ENCODE measurements around the gene STK32A. TPM values are rescaled to one million over a fixed set of nuclear protein-coding genes. Genes with fewer than 3 reads are reported as not detected.

Gene STK32A
- polyA plus RNA-seq, 2 of the 4 experiments (the other 2 are of a cell fraction) = 0.45 to 1.2 TPM

DNA sequence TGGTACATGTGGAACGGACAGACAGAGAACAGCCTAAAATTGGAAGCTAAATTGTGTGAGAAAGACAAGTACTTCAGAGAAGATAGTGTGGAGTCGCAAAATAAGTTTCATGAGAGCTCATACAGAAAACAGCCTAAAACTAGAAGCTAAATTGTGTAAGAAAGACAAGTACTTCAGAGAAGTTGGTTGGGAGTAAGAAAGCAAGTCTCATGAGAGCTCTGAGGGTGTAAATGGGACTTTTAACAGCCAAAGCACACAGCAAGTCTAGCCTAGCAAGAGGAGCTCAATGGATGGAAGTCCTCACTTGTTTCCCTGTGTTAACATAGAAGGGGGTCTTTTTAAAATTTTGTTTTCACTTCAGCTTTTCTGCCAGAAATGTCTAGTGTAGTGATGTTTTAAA is 93.1 kb downstream of the STK32A start:
- H3K4me1 ChIP-seq = no peaks in the 10 kb centered on the region
- H3K4me2 ChIP-seq = no peak overlapping the region
- no peak for ATAC-seq
- TF ChIP-seq ELK1 (IDR thresholded peaks at IDR 0.05; ENCODE audit: low read depth, low read length) (no peak), RAD21 (conservative IDR thresholded peaks at IDR 0.05 in 1 of 2, IDR thresholded peaks at IDR 0.05 in 1 of 2) (no peak)
- 65% methylated on average over 2 of the region's 2 CpGs for WGBS (ENCODE audit: missing lambda C conversion rate)
- ChIA-PET CTCF (interaction anchor here (1.3 to 1.4 kb wide), 2 partner anchors 126 to 251 kb away, joined by 3 to 4 read pairs; no protein-coding TSS in a partner anchor), POLR2A (no interaction called here)
- H3K27ac ChIP-seq = no peak overlapping the region
- no peak overlapping the region for H3K4me3 ChIP-seq
- no peaks in the 10 kb centered on the region for H3K9me3 ChIP-seq
- DNase-seq (ENCODE audit: low read depth in 1 of 2, low spot score in 1 of 2) = no peak
- FAIRE-seq = no peak

DNA sequence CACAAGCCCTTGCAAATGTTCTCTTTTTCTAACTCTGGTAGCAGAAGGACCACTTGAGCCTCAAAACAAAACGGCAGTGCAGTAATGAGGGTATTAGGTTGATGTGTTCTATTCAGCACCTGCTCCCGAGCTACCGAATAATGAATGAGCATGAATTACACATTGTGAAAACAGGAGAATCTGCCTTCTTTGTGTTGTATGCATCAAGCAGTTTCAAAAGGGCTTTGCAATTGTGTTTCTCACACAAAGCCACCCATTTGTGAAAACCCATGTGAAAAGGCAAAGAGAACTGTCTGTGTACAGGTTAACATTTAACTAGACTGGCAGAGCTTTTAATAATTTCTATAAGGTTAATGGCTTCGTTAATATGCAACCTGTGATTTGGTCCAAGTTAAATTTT is 97.8 kb downstream of the STK32A start:
- Histone ChIP-seq H3K4me1 (no peaks in the 10 kb centered on the region), H3K27ac (no peak overlapping the region), H3K4me3 (no peak overlapping the region), H3K4me2 (no peak overlapping the region), H3K9me3 (no peaks in the 10 kb centered on the region)
- FAIRE-seq (no peak), ATAC-seq (no peak), DNase-seq (ENCODE audit: low read depth in 1 of 2, low spot score in 1 of 2) (no peak)
- no peak for TF ChIP-seq ZNF302 (CRISPR knock-in tag; IDR thresholded peaks at IDR 0.05)
- no peak for TF ChIP-seq ZC3H11A (IDR thresholded peaks at IDR 0.05)
- no peak for TF ChIP-seq FOSL2 (IDR thresholded peaks at IDR 0.05)
- no peak for TF ChIP-seq FOSL2 (CRISPR knock-in tag; IDR thresholded peaks at IDR 0.05)
- TF ChIP-seq HDAC2 (IDR thresholded peaks at IDR 0.05) = no peak
- TF ChIP-seq TFCP2L1 (CRISPR knock-in tag; IDR thresholded peaks at IDR 0.05) = no peak
- TF ChIP-seq MAFK (IDR thresholded peaks at IDR 0.05; ENCODE audit: partially characterized antibody) = no peak
- no peak for TF ChIP-seq CHD4 (IDR thresholded peaks at IDR 0.05; ENCODE audit: borderline replicate concordance)
- no peak for TF ChIP-seq POLR2A (IDR thresholded peaks at IDR 0.05; ENCODE audit: low read length)
- TF ChIP-seq FOSB (CRISPR knock-in tag; IDR thresholded peaks at IDR 0.05) = no peak
- no peak for TF ChIP-seq EP300 (IDR thresholded peaks at IDR 0.05)
- no peak for TF ChIP-seq MYC (IDR thresholded peaks at IDR 0.05; ENCODE audit: borderline replicate concordance, low read length)
- no peak for TF ChIP-seq ZFP36 (IDR thresholded peaks at IDR 0.05; ENCODE audit: borderline replicate concordance, partially characterized antibody)
- no peak for TF ChIP-seq BCL3 (IDR thresholded peaks at IDR 0.05)
- ChIA-PET CTCF (interaction anchor here (1.5 to 3.0 kb wide), 4 partner anchors 10 to 144 kb away, joined by 3 to 6 read pairs (median 6); no protein-coding TSS in a partner anchor), POLR2A (no interaction called here)
- WGBS (ENCODE audit: missing lambda C conversion rate) = 22% methylated on average over 4 of the region's 4 CpGs

DNA sequence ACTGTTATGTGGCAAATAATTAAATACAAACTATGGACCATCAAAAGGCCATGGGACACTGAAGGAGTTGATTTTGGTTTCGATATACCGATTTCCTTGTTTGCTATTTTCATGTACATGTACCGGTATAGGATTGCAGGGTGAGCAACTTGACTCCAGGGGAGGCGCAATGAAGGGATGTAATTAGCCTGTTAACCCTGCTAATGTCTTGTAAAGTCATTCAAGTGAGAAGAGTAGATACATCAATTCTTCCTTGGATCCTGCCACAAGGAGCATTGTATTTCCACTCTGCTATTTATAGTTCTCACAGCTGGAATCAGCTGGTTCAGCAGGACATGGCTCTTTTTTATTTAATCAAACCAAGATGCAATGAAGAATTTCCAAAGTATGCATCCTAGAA is 102.0 kb downstream of the STK32A start:
- 58% methylated on average over 4 of the region's 4 CpGs for WGBS (ENCODE audit: missing lambda C conversion rate)
- TF ChIP-seq HOXB13 (CRISPR knock-in tag; IDR thresholded peaks at IDR 0.05; ENCODE audit: low read depth) (no peak), BHLHE40 (IDR thresholded peaks at IDR 0.05; ENCODE audit: low read depth, low read length) (no peak), RCOR1 (IDR thresholded peaks at IDR 0.05; ENCODE audit: low read depth, low read length) (no peak), SMC3 (IDR thresholded peaks at IDR 0.05) (no peak), KDM5A (IDR thresholded peaks at IDR 0.05) (no peak), BCL3 (IDR thresholded peaks at IDR 0.05) (no peak), TFCP2L1 (CRISPR knock-in tag; IDR thresholded peaks at IDR 0.05) (no peak), RNF2 (IDR thresholded peaks at IDR 0.05; ENCODE audit: borderline replicate concordance, low read depth) (no peak), TP53 (CRISPR knock-in tag; IDR thresholded peaks at IDR 0.05) (no peak), SREBF2 (IDR thresholded peaks at IDR 0.05) (no peak), RARB (CRISPR knock-in tag; IDR thresholded peaks at IDR 0.05) (no peak)
- TF ChIP-seq, protein P1, sequence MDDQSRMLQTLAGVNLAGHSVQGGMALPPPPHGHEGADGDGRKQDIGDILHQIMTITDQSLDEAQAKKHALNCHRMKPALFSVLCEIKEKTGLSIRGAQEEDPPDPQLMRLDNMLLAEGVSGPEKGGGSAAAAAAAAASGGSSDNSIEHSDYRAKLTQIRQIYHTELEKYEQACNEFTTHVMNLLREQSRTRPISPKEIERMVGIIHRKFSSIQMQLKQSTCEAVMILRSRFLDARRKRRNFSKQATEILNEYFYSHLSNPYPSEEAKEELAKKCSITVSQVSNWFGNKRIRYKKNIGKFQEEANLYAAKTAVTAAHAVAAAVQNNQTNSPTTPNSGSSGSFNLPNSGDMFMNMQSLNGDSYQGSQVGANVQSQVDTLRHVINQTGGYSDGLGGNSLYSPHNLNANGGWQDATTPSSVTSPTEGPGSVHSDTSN (IDR thresholded peaks at IDR 0.05) = no peak
- TF ChIP-seq, protein P2, sequence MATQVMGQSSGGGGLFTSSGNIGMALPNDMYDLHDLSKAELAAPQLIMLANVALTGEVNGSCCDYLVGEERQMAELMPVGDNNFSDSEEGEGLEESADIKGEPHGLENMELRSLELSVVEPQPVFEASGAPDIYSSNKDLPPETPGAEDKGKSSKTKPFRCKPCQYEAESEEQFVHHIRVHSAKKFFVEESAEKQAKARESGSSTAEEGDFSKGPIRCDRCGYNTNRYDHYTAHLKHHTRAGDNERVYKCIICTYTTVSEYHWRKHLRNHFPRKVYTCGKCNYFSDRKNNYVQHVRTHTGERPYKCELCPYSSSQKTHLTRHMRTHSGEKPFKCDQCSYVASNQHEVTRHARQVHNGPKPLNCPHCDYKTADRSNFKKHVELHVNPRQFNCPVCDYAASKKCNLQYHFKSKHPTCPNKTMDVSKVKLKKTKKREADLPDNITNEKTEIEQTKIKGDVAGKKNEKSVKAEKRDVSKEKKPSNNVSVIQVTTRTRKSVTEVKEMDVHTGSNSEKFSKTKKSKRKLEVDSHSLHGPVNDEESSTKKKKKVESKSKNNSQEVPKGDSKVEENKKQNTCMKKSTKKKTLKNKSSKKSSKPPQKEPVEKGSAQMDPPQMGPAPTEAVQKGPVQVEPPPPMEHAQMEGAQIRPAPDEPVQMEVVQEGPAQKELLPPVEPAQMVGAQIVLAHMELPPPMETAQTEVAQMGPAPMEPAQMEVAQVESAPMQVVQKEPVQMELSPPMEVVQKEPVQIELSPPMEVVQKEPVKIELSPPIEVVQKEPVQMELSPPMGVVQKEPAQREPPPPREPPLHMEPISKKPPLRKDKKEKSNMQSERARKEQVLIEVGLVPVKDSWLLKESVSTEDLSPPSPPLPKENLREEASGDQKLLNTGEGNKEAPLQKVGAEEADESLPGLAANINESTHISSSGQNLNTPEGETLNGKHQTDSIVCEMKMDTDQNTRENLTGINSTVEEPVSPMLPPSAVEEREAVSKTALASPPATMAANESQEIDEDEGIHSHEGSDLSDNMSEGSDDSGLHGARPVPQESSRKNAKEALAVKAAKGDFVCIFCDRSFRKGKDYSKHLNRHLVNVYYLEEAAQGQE (IDR thresholded peaks at IDR 0.05) = no peak
- TF ChIP-seq, protein P3, sequence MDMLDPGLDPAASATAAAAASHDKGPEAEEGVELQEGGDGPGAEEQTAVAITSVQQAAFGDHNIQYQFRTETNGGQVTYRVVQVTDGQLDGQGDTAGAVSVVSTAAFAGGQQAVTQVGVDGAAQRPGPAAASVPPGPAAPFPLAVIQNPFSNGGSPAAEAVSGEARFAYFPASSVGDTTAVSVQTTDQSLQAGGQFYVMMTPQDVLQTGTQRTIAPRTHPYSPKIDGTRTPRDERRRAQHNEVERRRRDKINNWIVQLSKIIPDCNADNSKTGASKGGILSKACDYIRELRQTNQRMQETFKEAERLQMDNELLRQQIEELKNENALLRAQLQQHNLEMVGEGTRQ (IDR thresholded peaks at IDR 0.05) = no peak

More for the DNA sequence above, 102.0 kb downstream of the STK32A start:
- ATAC-seq = no peak
- no peak for DNase-seq (ENCODE audit: low read depth in 1 of 2, low spot score in 1 of 2)
- no peaks in the 10 kb centered on the region for H3K4me1 ChIP-seq
- no peaks in the 10 kb centered on the region for H3K9me3 ChIP-seq
- no peak for FAIRE-seq
- POLR2A ChIA-PET = no interaction called here
- H3K4me3 ChIP-seq = no peak overlapping the region
- H3K4me2 ChIP-seq = no peak overlapping the region
- no peak overlapping the region for H3K27ac ChIP-seq
- CTCF ChIA-PET = no interaction called here

All from A549 (cell line).